SU-DHL-6 (cell line): ENCODE measurements around the gene TENM4.

Experiments
- EZH2phosphoT487 ChIP-seq: fragments of 200-600 bp; sonication (generic), shearing (Covaris generic); conservative IDR thresholded peaks from 2 replicates; pipeline ENCODE4 v1.6.1; 2018; ENCODE audit warnings: mild to moderate bottlenecking, antibody characterized with exemption, low read length, moderate library complexity, mixed read lengths
- TF ChIP-seq, protein P1 (sequence below): fragments of 200-600 bp; sonication (generic); IDR thresholded peaks from one replicate; pipeline ENCODE4 v1.5.1; 2017; ENCODE audit warnings: antibody characterized with exemption, mild to moderate bottlenecking, low read length, moderate library complexity; ENCODE audit not compliant: insufficient read depth, poor library complexity, severe bottlenecking

DNA sequence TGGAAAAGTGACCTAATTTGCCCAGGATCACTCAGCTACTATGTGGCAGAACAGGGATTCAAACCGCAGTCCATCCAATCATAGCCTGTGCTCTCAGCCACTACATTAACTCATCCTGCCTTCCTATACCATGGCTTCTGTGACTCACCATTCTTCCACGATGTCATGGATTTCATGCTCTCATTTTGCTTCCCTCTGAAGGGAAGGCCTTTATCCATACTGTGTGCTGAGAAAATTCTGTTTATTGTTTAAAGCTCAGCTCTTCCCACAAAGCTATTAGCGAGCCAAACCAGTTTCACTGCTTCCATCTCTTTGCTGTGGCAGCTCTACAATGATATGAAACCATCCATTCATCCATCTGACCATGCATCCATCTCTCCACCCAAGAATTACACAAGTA, 289.9 kb downstream of the TENM4 start:
- TF ChIP-seq, protein P1, sequence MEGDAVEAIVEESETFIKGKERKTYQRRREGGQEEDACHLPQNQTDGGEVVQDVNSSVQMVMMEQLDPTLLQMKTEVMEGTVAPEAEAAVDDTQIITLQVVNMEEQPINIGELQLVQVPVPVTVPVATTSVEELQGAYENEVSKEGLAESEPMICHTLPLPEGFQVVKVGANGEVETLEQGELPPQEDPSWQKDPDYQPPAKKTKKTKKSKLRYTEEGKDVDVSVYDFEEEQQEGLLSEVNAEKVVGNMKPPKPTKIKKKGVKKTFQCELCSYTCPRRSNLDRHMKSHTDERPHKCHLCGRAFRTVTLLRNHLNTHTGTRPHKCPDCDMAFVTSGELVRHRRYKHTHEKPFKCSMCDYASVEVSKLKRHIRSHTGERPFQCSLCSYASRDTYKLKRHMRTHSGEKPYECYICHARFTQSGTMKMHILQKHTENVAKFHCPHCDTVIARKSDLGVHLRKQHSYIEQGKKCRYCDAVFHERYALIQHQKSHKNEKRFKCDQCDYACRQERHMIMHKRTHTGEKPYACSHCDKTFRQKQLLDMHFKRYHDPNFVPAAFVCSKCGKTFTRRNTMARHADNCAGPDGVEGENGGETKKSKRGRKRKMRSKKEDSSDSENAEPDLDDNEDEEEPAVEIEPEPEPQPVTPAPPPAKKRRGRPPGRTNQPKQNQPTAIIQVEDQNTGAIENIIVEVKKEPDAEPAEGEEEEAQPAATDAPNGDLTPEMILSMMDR, result no peak
- TF ChIP-seq EZH2phosphoT487, result no peak
